GM18519 (cell line): ENCODE measurements around the gene PWWP2B.
"Not testable (repeated sequence)": the region's sequence is repeated elsewhere in the genome, so short reads cannot be mapped to it uniquely, and the experiment has no call there.

Source experiments
- ATAC-seq: cut with Tn5 transposase; IDR thresholded peaks from one replicate; pipeline ENCODE4 v1.9.1; 2021; ENCODE audit warnings: mild to moderate bottlenecking, moderate library complexity; ENCODE audit not compliant: unreplicated experiment, low FRiP score

Gene PWWP2B

DNA sequence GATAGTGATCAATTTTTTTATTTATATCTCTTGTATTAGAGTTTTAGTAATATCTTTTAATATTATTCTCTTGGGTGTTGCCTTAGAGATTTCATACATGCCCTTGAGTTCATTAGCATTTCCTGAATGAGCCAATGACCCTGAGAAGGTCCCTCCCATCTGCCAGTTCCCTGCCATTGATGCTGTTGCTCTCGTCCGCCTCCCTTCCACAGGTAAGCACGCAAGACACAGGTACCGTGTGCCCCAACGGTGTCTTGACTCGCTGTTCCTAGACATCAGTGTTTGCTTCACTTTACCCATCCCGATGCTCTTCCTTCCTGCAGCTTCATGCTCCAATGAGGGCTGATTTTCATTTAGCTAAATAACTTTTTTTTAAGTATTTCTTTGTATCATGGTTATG is 19.7 kb upstream of the PWWP2B start:
- ATAC-seq, result no peak

GRCh38 chr10:132379026-132379425 is 18.0 kb upstream of the PWWP2B start:
- ATAC-seq, result not testable (repeated sequence)

- not testable (repeated sequence) for ATAC-seq
Observed at GRCh38 chr10:132380986-132381385, 16.0 kb upstream of the PWWP2B start.

- no peak for ATAC-seq
Observed at GRCh38 chr10:132381741-132382140, 15.3 kb upstream of the PWWP2B start.

- ATAC-seq, result no peak
Observed at GRCh38 chr10:132382231-132382922, 14.6 kb upstream of the PWWP2B start.

DNA sequence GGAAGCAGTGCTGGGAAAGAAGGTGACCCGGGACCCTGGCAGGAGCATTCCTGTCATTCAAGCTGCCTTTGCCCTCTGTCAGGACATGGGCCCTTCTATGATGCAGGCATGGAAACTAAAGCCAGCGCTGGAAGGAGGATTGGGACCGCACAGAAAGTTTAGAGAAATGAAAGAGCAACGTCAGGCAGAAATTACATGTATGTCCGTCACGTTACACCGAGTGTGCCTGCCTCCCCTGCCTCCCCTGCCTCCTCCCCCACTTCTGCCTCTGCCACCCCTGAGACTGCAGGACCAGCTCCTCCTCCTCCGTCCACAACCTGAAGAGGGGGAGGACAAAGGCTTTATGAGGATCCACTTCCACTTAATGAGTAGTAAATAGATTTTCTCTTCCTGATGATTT is 13.9 kb upstream of the PWWP2B start:
- no peak for ATAC-seq

DNA sequence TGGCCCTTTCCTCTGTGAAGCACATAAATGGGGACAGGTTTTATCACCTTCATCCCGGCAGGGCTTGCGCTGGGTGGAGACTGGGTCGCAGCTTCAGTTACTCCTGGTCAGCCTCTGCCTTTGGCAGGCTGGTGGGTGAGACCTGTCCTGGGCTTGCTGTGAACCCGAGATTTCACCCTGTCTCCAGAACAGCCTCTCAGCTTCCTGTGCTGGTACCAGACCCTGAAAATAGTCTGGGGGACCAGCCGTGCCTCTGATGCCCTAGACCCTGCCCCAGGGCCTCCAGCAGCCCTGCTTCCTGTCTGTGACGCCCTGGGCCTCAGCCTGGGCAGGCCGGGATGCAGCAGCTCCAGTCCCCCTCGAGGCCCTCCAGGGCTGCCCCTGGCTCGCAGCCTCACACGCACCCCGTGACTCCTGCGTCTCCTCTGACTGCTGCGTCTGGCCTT is 13.2 kb upstream of the PWWP2B start:
- no peak for ATAC-seq

DNA sequence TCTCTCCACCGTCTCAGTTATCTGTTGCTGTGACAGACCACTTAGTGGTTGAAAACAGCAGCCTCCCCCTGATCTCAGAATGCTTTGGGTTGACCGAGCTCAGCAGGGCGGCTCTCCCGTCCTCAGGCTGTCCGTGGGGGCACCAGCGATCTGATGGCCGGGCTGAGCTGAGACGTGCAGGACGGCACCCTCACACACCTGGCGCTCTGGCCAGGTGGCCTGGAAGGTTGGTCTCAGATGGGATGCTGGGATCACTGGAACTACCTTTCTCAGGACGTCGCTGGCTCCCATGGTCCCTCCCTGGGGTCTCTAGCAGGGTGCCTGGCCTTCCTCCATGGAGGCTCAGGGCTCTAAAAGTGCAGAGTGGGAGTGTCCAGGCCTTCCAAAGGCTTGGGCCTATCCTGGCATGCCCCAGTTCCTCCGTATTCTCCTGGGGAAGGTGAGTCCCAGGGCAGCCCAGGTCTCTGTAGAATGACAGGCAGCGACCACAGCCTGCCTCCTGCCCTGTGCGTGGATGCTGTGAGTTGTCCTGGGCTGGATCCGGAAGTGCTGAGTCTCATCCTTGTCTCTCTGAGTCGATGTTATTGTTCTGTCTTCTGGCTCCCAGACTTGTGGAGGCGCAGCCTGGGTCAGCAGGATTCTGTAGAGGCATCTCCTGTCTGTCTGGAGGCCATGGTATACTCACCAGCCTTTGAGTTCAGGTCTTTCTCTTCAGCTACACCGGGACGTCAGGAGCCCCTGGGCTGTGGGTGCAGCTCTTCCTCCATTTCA is 12.2 kb upstream of the PWWP2B start:
- no peak for ATAC-seq

- no peak for ATAC-seq
Observed at GRCh38 chr10:132385389-132385667, 11.7 kb upstream of the PWWP2B start.

DNA sequence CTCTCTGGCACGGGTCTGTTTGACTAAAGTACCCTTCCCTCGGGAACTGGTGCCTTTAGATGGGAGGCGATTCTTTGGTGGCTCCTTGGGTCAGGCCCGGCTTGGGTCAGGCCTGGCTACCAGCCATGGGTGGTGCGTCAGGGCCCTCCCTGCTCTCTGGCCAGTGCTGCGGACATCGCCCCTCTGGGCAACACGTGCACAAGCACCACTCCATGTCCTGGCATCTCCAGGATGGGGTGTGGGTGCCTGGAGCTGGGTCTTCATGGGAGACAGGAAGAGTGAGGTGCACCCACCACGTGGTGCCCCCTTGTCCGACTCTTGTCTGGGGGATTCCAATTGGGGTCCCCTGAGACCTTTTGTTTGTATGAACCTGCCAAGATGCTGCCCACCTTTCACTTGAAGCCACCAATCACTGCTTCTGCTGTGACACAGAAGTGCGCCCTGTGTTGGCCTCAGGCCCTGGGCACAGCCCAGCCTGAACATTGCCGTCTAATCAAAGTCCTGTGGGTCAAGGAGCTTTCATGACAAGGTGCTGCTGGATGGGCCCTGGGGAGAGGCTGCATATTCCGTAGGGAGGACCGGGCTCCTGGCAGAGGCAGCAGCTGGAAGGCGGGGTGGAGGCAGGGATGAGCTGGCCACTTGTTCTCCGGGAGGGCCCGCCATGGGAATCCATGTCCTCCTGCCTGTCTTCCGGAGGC is 11.1 kb upstream of the PWWP2B start:
- ATAC-seq, result no peak

DNA sequence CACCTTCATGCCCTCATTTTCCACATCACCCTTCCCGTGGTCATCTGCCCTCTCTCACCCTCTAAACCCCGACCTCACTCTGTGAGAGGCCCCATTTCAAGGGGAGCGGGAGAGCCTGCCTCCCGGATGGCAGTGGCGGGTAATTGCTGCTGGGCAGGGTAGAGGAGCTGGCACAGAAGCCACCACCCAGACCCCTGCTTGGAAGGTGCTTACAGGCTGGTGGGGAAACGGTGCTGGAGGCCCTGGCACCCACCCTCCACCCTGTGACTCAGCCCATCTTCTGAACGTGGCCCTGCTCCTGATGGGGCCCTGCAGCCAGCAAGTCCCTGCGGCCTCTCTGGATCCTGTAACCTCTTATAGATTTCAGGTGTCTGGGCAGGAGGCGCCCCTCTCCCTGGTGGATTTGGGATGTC is 10.6 kb upstream of the PWWP2B start:
- ATAC-seq, result no peak

DNA sequence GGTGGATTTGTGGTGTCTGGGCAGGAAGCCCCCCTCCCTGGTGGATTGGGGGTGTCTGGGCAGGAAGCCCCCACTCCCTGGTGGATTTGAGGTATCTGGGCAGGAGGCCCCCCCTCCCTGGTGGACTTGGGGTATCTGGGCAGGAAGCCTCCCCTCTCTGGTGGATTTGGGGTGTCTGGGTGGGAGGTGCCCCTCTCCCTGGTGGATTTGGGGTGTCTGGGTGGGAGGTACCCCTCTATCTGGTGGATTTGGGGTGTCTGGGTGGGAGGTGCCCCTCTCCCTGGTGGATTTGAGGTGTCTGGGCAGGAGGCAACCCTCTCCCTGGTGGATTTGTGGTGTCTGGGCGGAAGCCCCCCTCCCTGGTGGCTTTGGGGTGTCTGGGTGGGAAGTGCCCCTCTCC is 10.1 kb upstream of the PWWP2B start:
- ATAC-seq, result not testable (repeated sequence)

GRCh38 chr10:132387764-132388210 is 9.2 kb upstream of the PWWP2B start:
- ATAC-seq, result peak; percentile 48

GRCh38 chr10:132388891-132389432 is 8.0 kb upstream of the PWWP2B start:
- ATAC-seq, result no peak

DNA sequence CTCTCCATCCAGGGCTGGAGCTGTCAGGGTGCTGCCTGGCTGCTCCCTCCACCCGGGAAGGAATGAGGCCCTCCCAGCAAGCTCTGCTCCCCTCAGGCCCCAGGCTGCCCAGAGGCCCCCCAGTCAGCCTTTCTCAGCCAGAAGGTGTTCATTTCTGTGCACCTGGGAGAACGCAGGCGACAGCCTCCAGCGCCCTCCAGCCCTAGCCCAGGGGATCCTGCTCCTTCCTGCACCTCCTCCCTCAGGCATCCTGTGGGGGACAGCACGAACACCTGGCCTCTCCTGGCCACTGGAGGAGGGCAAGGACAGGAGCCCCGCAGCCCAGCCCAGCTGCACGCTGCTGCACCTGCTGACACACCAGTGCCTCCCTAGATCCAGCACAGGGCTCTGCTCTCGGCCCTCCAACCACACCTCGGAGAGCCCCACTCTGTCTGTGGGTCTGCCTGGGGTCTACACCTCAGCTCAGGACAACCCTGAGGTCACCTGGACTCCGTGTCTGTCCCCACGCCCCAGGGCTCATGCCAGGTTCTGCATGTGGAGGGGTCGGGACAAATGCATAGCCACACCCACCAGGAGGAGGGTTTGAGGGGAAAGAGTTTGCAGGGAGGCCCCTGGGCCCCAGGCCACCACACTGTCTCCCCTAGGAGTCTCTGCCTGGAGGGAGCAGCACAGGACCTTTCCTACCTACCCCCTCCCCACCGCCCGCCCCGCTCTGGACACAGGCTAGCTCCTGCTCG is 7.4 kb upstream of the PWWP2B start:
- ATAC-seq, result no peak

- no peak for ATAC-seq
Observed at GRCh38 chr10:132390170-132390920, 6.7 kb upstream of the PWWP2B start.

GRCh38 chr10:132390921-132391675 is 5.9 kb upstream of the PWWP2B start:
- no peak for ATAC-seq

DNA sequence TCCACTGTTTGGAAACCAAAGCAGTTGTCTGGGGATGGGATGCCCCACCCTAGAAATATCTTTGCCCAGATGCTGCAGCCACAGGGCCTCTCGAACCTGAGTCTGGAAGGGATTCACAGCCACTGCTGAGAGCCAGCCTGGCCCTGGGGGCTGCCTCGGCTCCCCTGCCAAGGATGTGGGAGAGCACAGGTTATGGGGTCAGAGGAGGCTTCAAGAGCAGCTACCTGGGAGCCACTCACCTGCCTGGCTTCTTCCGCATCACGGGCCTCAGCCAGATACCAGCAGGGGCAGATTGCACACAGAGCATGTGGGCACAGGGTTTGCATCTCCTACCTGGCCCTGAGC is 5.4 kb upstream of the PWWP2B start:
- no peak for ATAC-seq

DNA sequence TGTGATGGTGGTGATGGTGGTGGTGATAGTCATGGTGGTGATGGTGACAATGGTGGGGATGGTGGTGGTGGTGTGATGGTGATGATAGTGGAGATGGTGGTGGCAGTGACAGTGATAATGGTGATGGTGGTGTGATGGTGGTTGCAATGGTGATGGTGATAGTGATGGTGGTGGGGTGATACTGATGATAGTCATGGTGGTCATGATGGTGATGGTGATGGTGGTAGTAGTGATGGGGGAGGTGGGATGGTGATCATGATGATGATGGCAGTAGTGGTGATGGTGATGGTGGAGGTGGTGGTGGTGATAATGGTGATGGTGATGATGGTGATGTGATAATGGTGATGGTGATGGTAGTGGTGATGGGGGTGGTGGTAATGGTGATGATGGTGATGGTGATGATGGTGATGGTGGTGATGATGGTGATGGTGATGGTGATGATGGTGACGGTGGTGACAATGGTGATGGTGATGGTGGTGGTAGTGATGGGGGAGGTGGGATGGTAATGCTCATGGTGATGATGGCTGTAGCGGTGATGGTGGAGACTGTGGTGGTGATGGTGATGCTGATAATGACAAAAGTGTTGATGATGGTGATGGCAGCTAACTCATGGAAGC is 4.7 kb upstream of the PWWP2B start:
- no peak for ATAC-seq
